HG03139 (cell line): ENCODE measurements around the gene PNPLA8.
A peak's percentile ranks its signal among the peaks of the same experiment; 100 is the strongest.
"Not testable (repeated sequence)": the region's sequence is repeated elsewhere in the genome, so short reads cannot be mapped to it uniquely, and the experiment has no call there.

Source experiments
- ATAC-seq: cut with Tn5 transposase; IDR thresholded peaks from one replicate; pipeline ENCODE4 v1.9.1; 2021; ENCODE audit not compliant: unreplicated experiment

Gene PNPLA8

GRCh38 chr7:108529341-108529740 is 3.4 kb upstream of the PNPLA8 start:
- ATAC-seq: no peak

GRCh38 chr7:108528183-108528712 is 2.3 kb upstream of the PNPLA8 start:
- no peak for ATAC-seq

DNA sequence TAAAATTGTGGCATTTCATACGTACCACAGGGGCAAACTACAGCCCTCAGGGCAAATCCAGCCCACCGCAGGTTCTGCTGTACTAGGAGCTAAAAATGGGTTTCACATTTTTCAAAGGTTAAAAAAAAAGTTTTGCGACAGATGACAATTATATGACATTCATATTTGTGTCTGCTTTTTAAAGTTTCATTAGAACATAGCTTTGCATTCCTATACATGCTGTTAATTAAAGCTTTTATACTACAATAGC is 758 bp upstream of the PNPLA8 start:
- no peak for ATAC-seq

DNA sequence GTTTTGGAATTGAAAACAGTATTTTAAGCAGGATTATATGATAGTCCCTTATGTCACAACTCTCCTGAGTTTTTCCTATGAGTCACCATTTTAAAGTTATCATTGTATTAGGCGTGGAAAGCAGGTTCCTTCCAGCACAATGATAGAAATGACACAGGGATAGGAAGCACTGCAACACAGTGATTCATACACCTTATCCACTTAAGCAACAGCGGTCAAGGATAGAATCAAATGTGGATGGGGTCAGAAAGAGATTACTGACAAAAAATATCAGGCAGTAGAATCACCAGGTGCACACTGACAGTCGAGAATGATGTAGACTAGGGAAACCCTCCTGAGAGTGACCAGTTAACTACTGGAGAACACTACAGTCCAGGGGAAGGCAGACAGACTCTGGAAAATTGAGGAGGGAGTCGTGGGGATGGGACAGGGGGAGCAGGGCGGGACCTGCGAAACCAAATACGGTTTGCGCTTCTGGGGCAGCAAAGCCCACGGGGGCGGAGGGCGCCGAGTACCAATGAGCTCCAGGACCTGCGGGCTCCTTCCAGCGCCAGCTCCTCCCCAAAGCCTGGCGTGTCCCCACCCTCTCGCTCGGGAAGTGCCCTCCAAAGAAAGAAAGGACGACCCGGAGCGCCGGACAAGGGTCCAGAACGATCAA is 479 bp downstream of the PNPLA8 start:
- ATAC-seq: peak; percentile 36

DNA sequence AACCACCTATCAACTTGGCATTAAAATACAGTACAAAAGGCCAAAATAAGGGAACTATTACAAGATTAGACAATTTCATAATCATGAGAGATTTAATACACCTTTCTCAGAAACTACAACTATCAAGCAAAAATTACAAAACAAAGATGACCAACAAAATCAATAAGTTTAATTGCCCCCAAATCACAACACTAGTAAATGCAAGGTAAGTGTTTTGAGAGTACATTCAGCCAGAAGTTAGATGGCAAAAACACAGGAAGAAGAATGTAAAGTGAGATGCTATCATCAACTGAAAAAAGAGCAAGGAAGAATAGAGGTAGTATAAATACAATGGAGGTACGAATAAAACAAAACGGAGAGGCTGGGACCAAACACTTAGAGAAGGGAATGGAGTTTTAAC is 3.2 kb downstream of the PNPLA8 start:
- ATAC-seq: no peak

- no peak for ATAC-seq
Observed at GRCh38 chr7:108517951-108518350, 8.0 kb downstream of the PNPLA8 start.

- no peak for ATAC-seq
Observed at GRCh38 chr7:108515630-108516029, 10.3 kb downstream of the PNPLA8 start.

- no peak for ATAC-seq
Observed at GRCh38 chr7:108515013-108515412, 10.9 kb downstream of the PNPLA8 start.

- no peak for ATAC-seq
Observed at GRCh38 chr7:108511939-108512338, 14.0 kb downstream of the PNPLA8 start.

- ATAC-seq: not testable (repeated sequence)
Observed at GRCh38 chr7:108504576-108504975, 21.4 kb downstream of the PNPLA8 start.

DNA sequence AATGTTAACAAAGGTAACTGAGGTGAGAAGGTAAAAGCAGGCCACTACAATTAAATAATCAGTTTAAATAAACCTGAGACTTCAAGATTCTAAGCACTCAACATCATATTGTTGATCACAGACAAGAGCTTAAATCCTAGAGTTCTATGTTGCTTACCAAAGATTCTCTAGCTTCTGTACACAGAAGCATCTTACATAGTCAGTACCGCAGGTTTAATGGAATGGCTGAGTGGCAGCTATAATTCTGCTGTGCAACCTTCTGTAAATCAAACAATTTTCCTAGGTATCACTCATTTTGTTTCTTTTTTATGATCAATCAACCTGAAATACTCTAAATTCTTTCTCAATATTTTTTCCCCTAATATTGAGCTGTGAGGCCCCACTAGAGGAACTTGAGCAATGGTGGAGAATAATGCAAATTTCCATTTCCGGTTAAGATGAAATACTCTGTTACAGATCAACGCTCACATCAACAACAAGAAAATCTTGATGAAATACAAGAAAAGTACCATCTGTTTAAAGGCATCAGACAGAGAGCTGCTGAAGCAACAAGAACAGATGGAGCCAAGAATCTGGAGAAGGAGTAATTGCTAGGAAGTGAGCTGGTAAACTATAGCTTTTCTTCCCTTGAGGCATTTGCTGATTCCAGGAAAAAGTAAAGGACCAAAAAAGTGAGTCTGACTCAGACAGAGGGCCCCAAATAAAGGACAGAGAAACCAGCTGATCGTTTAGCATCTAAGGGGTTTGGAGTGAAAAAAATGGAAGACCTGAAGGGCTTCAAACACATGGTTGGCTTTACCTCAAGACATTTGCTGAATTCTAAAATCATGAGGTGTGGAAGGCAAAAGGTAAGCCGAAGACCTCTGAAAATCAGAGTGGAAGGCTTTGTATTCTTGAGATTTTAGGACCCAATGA is 22.6 kb downstream of the PNPLA8 start:
- peak; percentile 90 for ATAC-seq

- no peak for ATAC-seq
Observed at GRCh38 chr7:108499566-108499965, 26.4 kb downstream of the PNPLA8 start.

DNA sequence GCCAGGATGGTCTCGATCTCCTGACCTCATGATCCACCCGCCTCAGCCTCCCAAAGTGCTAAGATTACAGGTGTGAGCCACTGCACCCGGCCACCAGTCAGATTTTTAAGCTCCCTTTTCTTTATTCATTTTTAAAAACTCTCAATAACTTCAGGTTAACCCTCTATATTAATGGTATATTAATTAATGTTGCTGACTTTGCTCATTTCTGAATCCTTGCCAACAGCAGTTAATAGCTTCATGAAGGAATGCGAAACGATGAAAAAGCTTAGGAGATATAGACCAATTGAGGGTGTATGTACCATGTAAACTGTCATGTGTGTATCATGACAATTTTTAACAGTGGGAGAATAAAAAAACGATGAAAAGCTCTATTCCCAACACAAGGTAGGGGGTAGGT is 27.5 kb downstream of the PNPLA8 start:
- no peak for ATAC-seq

- peak; percentile 73 for ATAC-seq
Observed at GRCh38 chr7:108497082-108497725, 28.7 kb downstream of the PNPLA8 start.

- ATAC-seq: no peak
Observed at GRCh38 chr7:108492742-108493141, 33.2 kb downstream of the PNPLA8 start.

DNA sequence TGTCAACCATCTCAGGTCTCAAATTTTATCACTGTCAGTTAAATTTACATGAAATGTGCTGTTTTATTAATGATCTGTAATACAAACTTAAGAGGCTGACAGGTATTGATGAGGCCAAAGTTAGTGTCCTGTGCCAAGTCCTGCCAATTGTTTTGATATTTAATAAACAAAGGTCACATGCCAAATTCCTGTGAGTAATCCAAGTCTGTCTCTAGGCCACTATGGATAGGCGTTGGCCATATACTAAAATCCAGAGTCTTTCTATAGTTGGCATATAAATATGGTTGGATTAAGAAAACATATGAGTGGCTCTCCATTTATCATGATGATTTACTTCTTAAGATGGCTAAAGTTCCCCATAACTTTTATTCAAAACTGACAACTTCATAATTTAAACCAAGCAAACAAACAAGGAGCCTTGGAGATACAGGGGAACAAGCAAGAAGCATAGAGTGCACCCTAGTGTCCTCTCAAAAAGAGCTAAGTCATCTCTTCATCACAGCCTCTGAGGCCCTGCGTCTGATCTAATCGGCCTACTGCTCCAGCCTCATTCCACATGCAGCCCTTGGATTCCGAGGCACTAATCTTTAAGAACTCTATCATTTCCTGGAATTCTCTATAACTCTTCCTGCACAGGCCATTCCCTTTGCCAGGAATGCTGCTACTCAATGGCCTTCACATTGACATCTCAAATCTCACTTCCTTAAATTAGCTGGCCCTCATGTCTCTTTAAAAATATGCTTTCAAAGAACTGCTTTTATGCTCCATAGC is 37.0 kb downstream of the PNPLA8 start:
- no peak for ATAC-seq

- no peak for ATAC-seq
Observed at GRCh38 chr7:108487646-108488045, 38.3 kb downstream of the PNPLA8 start.

DNA sequence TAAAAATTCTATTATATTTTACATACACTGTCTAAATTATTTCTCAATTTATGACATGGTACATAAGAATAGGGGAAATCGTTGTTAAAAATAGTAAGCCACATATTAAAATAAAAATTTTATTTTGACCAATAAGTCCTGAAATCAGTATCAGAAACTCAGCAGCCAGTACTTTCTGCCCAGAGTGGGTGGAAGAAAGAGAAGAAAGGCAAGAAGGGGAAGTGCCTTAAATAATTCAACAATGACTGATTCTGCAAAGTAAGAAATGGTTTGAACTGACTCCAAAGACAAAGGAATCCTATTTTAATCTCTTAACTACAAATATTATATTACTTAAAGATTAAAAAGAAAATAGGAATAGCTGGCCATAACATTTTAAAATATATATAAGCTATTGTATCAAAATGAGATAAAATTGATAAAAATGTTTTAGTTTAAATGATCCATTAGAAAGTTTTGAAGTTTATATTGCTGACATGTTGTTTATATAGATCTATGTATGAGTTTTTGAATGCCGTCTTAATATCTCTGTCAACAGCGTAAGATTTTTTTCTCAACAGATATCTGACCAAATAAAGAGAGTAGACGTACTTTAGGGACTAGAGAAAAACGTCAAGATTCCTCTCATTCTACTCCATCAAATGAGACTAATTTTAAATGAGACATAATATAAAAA is 39.5 kb downstream of the PNPLA8 start:
- ATAC-seq: no peak

- ATAC-seq: no peak
Observed at GRCh38 chr7:108484137-108484536, 41.8 kb downstream of the PNPLA8 start.

- no peak for ATAC-seq
Observed at GRCh38 chr7:108480311-108480710, 45.6 kb downstream of the PNPLA8 start.

DNA sequence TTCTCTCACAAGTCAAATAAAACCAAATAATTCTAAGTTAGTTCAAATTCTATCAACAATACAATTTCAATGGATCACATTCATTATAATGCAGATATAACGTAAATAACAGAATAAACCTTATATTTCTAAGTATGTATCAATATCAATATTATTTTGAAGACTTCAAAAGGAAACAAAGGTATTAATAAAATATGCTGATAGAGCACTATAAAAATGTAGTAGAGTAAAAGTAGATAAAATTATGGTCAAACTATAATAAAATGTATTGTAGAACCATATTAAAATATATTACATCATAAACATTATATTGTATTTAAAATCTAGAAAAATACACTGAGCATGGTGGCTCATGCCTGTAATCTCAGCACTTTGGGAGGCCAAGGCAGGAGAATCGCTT is 46.2 kb downstream of the PNPLA8 start:
- ATAC-seq: no peak
